Ishikawa (cell line): ENCODE data around the gene TRIM32.

ENCODE experiments used
- CEBPB ChIP-seq: IDR thresholded peaks from 2 replicates; pipeline ENCODE4 v1.6.1; 2012
- CREB1 ChIP-seq: IDR thresholded peaks from 2 replicates; pipeline ENCODE4 v1.6.1; 2012; ENCODE audit warnings: low read depth
- EP300 ChIP-seq: IDR thresholded peaks from 2 replicates; pipeline ENCODE4 v1.6.1; 2012; ENCODE audit warnings: borderline replicate concordance
- FOXM1 ChIP-seq: IDR thresholded peaks from 2 replicates; pipeline ENCODE4 v1.6.1; 2012; ENCODE audit warnings: low read depth, borderline replicate concordance
- NFIC ChIP-seq: IDR thresholded peaks from 2 replicates; pipeline ENCODE4 v1.6.1; 2012
- RAD21 ChIP-seq: IDR thresholded peaks from 2 replicates; pipeline ENCODE4 v1.6.1; 2012; ENCODE audit warnings: low read depth
- TAF1 ChIP-seq: IDR thresholded peaks from 2 replicates; pipeline ENCODE4 v1.6.1; 2012; ENCODE audit warnings: low read depth, mild to moderate bottlenecking
- TF ChIP-seq, protein P1 (sequence below): IDR thresholded peaks from 2 replicates; pipeline ENCODE4 v1.6.1; 2012

DNA sequence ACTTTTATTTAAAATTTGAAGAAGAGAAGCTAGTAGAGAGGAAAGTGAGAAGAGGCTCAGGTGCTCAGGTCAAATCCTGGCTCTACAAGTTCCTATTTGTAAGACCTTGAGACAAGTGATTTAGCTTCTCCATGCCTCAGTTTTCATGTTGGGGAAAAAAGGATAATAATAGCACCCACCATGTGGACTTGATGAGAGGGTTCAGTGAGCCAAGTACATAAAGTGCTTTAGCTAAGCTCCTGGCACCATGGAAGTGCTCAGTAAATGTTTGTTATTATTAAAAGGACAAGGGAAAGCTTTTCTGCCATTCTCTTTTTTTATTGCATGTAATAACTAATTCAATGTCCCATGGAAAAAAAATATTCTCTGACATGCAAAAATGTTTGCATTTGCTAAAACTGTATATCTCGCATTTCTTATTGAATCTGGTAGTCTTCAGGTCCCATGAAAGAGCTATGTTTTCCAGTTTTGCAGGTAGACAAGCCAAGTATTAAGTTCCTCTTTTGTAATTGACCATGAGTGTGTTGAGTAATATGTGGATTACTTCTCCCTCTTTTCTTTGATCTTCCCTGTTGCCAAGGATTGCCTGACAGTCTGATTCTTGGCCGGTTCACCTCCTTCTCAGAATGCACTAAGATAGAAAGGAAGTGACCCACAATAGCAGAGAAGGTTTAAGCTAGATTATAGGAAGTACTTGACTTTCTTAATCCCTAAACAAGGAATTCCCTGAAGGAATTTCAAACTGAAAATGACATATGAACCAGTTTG is 45.6 kb upstream of the TRIM32 start:
- TF ChIP-seq RAD21, result no peak
- TF ChIP-seq NFIC, result no peak
- no peak for TF ChIP-seq TAF1
- TF ChIP-seq EP300, result no peak
- TF ChIP-seq CREB1, result no peak
- no peak for TF ChIP-seq FOXM1
- no peak for TF ChIP-seq CEBPB
- TF ChIP-seq, protein P1, sequence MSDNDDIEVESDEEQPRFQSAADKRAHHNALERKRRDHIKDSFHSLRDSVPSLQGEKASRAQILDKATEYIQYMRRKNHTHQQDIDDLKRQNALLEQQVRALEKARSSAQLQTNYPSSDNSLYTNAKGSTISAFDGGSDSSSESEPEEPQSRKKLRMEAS, result no peak
